Non-pigmented ciliary epithelial cell (primary cell): ENCODE results near the gene UQCC5.

Experiments used
- DNase-seq: peaks from one replicate; pipeline ENCODE4 v3.0.0-alpha.2; 2010; ENCODE audit warnings: low read depth

UQCC5 gene

GRCh38 chr3:52504977-52505376 is 31.4 kb upstream of the UQCC5 start:
- DNase-seq, result no peak

GRCh38 chr3:52506266-52506966 is 30.0 kb upstream of the UQCC5 start:
- DNase-seq, result no peak

GRCh38 chr3:52507359-52507758 is 29.0 kb upstream of the UQCC5 start:
- no peak for DNase-seq

- DNase-seq, result no peak
Measured at GRCh38 chr3:52509753-52510328, 26.6 kb upstream of the UQCC5 start.

GRCh38 chr3:52511509-52511908 is 24.9 kb upstream of the UQCC5 start:
- no peak for DNase-seq

- no peak for DNase-seq
Measured at GRCh38 chr3:52512105-52512504, 24.3 kb upstream of the UQCC5 start.

- no peak for DNase-seq
Measured at GRCh38 chr3:52512727-52513126, 23.7 kb upstream of the UQCC5 start.

GRCh38 chr3:52513281-52513680 is 23.1 kb upstream of the UQCC5 start:
- no peak for DNase-seq

GRCh38 chr3:52514576-52514975 is 21.8 kb upstream of the UQCC5 start:
- DNase-seq, result no peak

- no peak for DNase-seq
Measured at GRCh38 chr3:52515192-52515591, 21.2 kb upstream of the UQCC5 start.

- DNase-seq, result no peak
Measured at GRCh38 chr3:52516509-52517195, 19.8 kb upstream of the UQCC5 start.

- no peak for DNase-seq
Measured at GRCh38 chr3:52517796-52518722, 18.3 kb upstream of the UQCC5 start.

GRCh38 chr3:52518723-52519444 is 17.5 kb upstream of the UQCC5 start:
- DNase-seq, result no peak

GRCh38 chr3:52519445-52520140 is 16.8 kb upstream of the UQCC5 start:
- no peak for DNase-seq

GRCh38 chr3:52520141-52520667 is 16.2 kb upstream of the UQCC5 start:
- DNase-seq, result no peak

- DNase-seq, result no peak
Measured at GRCh38 chr3:52520716-52521487, 15.5 kb upstream of the UQCC5 start.

- DNase-seq, result no peak
Measured at GRCh38 chr3:52521488-52521824, 14.9 kb upstream of the UQCC5 start.

- no peak for DNase-seq
Measured at GRCh38 chr3:52521881-52522650, 14.3 kb upstream of the UQCC5 start.

GRCh38 chr3:52522651-52523251 is 13.7 kb upstream of the UQCC5 start:
- DNase-seq, result no peak
